GDM1 (cell line): ENCODE measurements around the gene HOXD9.

Source experiments
- DNase-seq: peaks from one replicate; lab custom pipeline; 2025; lab: John Stamatoyannopoulos, UW

Gene HOXD9

DNA sequence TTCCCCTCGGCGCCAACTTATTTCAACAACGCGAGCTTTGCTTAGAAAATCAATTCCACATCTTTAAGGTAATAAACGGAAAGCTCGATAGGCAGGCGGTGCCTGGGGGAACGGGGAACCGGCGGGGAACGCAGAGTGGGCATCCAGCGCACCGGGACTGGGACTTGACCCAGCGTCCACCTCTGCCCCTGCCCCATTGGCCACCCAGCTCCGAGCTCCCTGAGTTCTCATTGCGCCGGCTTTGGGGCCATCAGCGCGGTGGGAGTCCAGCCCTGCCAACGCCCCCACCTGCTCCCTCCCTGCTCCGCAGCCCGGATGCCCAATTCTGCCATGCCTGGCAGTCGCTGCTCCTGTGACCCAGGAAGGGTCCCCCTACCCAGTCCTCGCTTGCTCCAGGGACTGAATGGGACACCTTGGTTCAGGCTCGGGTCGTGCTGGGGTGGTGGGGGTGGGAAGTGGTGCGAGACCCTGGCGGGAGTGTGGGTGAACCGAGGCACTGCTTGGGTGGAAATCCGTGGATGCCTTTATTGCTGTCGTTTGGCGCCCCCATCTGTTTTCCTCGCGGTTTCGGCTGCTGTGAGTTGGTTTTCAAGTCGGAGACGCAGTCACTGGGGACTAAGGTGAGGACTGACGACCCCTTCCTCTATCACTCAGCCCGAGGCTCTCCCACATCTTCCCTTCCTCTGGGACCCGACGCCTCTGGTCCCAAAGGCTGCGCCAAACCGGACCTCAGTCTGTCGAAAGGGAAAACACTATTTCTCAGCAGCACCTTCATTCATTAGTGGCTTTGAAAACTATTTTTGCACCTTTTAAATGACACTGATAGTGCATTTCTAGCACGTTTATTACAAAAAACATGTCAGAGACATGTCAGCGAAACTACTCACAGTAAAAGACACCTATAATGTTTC lies 36.4 kb upstream of the HOXD9 start:
- no peak for DNase-seq

GRCh38 chr2:176087330-176088047 lies 35.0 kb upstream of the HOXD9 start:
- no peak for DNase-seq

GRCh38 chr2:176088048-176088936 lies 34.2 kb upstream of the HOXD9 start:
- no peak for DNase-seq

GRCh38 chr2:176088937-176089842 lies 33.3 kb upstream of the HOXD9 start:
- no peak for DNase-seq

DNA sequence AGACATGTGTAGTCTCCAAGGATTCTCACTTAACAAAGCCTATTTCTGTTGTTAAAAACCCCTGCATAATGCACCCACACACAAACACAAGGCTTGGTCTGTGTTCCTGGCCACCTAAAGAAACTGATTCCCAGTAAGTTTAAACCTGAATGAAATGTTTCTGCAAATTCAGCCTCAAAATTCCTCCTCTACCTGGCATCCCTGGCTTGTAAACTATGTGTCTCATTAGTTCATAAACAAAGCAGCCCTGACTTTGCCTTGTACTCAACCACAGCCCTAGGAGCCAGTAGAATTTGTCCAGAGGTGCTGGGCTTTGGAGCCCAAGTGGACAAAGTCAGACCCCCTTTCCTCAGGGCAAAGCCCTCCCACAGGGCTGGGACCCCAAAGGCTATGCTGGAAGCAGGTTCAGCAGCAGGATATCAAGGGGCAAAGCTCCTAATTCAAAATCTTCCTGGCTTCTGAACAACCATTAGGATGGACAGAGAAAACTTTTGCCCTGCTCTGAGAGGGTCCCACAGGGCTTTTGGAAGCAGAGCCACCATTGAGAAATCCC lies 32.6 kb upstream of the HOXD9 start:
- DNase-seq = no peak

GRCh38 chr2:176090862-176091261 lies 31.7 kb upstream of the HOXD9 start:
- no peak for DNase-seq

- no peak for DNase-seq
Observed at GRCh38 chr2:176091329-176092258, 30.9 kb upstream of the HOXD9 start.

- no peak for DNase-seq
Observed at GRCh38 chr2:176092270-176093144, 30.0 kb upstream of the HOXD9 start, which contains the start of gene HOXD13. Gene HOXD13 (plus strand): TSS chr2:176092721. CDS start chr2:176092891, 170 bp downstream.

DNA sequence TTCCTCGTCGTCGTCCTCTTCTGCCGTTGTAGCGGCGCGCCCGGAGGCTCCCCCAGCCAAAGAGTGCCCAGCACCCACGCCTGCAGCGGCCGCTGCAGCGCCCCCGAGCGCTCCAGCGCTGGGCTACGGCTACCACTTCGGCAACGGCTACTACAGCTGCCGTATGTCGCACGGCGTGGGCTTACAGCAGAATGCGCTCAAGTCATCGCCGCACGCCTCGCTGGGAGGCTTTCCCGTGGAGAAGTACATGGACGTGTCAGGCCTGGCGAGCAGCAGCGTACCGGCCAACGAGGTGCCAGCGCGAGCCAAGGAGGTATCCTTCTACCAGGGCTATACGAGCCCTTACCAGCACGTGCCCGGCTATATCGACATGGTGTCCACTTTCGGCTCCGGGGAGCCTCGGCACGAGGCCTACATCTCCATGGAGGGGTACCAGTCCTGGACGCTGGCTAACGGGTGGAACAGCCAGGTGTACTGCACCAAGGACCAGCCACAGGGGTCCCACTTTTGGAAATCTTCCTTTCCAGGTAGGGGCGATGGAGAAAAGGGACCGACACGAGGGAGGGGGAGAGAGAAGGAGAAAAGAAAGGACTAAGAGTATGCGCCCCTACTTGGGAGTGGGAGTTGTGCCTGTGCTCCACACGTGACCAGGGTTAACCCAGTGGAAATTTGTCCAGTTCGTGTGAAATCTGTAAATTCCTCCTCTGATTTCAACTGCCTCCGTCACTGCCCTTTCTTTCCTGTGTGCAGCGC lies 29.2 kb upstream of the HOXD9 start:
- DNase-seq = no peak

DNA sequence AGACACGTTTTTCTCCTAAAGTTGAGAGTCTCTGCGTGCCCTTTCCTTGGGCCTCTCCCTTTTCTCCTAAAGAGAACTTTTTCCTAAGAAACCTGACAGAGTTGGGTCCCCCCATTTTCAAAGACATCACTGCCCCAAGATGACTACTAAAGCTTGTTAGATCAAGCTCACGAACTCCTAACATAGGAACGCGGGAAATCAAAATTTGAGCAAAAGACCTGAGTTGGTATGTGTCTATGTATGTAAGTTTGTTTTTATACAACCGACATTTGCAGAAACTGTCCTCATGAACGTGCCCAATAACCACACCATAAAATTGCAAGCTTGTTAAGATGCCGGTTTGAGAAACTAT lies 28.6 kb upstream of the HOXD9 start:
- DNase-seq = no peak

DNA sequence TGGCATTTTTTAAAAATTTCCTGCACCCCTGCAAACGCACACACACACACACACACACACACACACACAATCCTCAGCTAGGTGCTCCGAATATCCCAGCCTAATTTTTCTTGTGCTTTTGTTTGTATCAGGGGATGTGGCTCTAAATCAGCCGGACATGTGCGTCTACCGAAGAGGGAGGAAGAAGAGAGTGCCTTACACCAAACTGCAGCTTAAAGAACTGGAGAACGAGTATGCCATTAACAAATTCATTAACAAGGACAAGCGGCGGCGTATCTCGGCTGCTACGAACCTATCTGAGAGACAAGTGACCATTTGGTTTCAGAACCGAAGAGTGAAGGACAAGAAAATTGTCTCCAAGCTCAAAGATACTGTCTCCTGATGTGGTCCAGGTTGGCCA lies 28.2 kb upstream of the HOXD9 start:
- DNase-seq = no peak

GRCh38 chr2:176095421-176095820 lies 27.1 kb upstream of the HOXD9 start:
- no peak for DNase-seq

- no peak for DNase-seq
Observed at GRCh38 chr2:176096243-176096985, 26.1 kb upstream of the HOXD9 start.

- peak; percentile 52 for DNase-seq
Observed at GRCh38 chr2:176096986-176097819, 25.3 kb upstream of the HOXD9 start.

DNA sequence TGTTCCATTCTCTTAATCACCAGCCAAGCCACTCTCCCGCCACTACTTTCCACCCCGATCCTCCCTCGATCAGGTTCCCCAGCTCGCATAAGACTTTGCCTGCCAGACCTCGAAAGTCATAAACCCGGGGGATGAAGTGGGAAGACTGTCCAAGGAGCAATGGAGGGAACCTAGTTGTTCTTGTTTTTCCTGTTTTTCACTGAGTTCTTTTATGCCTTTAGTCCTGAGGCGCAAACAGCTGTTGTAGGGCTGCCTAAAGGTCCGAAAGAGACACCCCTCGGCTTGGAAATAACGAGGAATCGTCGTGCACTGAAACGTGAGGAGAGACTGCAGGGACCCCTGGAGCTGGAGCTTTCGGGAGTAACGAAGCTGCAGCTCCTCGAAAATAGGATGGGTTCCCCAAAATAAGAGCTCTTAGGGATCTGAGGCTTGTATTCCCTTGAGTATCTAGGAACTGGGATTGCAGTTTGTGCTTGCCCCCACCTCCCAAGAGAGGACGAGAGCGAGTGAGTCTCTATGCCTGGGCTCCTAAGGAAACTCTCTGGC lies 24.6 kb upstream of the HOXD9 start:
- no peak for DNase-seq
